H9 (cell line): Measurements from ENCODE around the gene ZNF480. TPM values are rescaled to one million over a fixed set of nuclear protein-coding genes. Genes with fewer than 3 reads are reported as not detected.
"Not testable (repeated sequence)": the region's sequence is repeated elsewhere in the genome, so short reads cannot be mapped to it uniquely, and the experiment has no call there.

ENCODE experiments used
- DNase-seq: peaks from one replicate; pipeline ENCODE4 v3.0.0-alpha.2; 2017
- H2AFZ ChIP-seq: one replicate; pipeline ENCODE4 v1.6.1; 2013; ENCODE audit warnings: mild to moderate bottlenecking, low read length, control low read depth, moderate library complexity
- H2AK5ac ChIP-seq: 2 replicates; pipeline ENCODE4 v1.6.1; 2013; ENCODE audit warnings: low read length, control low read depth, mixed read lengths; ENCODE audit not compliant: insufficient read length
- H2BK120ac ChIP-seq: one replicate; pipeline ENCODE4 v1.6.1; 2013; ENCODE audit warnings: low read depth, mild to moderate bottlenecking, low read length, control low read depth, inconsistent platforms; ENCODE audit not compliant: poor library complexity, severe bottlenecking
- H2BK12ac ChIP-seq: 2 replicates; pipeline ENCODE4 v1.6.1; 2013; ENCODE audit warnings: low read length, control low read depth, mixed read lengths, low read depth; ENCODE audit not compliant: insufficient read length
- H2BK15ac ChIP-seq: 2 replicates; pipeline ENCODE4 v1.6.1; 2013; ENCODE audit warnings: low read depth, low read length, control low read depth
- H2BK20ac ChIP-seq: one replicate; pipeline ENCODE4 v1.6.1; 2013; ENCODE audit warnings: low read depth, mild to moderate bottlenecking, low read length, control low read depth, inconsistent platforms; ENCODE audit not compliant: poor library complexity, severe bottlenecking
- H2BK5ac ChIP-seq: 2 replicates; pipeline ENCODE4 v1.6.1; 2013; ENCODE audit warnings: low read length, control low read depth, mixed read lengths; ENCODE audit not compliant: insufficient read length
- H3K14ac ChIP-seq: 2 replicates; pipeline ENCODE4 v1.6.1; 2013; ENCODE audit warnings: low read length, control low read depth; ENCODE audit not compliant: insufficient read depth
- H3K18ac ChIP-seq: 2 replicates; pipeline ENCODE4 v1.6.1; 2013; ENCODE audit warnings: low read depth, mild to moderate bottlenecking, mixed read lengths, low read length, control low read depth; ENCODE audit not compliant: insufficient read length
- H3K23ac ChIP-seq: 2 replicates; pipeline ENCODE4 v1.6.1; 2013; ENCODE audit warnings: low read length, control low read depth, mixed read lengths, low read depth; ENCODE audit not compliant: insufficient read length
- H3K23me2 ChIP-seq: 2 replicates; pipeline ENCODE4 v1.6.1; 2013; ENCODE audit warnings: low read depth, mild to moderate bottlenecking, mixed read lengths, low read length, control low read depth; ENCODE audit not compliant: insufficient read length, poor library complexity, severe bottlenecking
- H3K27ac ChIP-seq: 2 replicates; pipeline ENCODE4 v1.5.1; 2013; ENCODE audit warnings: low read length, control low read depth, mixed read lengths, low read depth; ENCODE audit not compliant: insufficient read length
- H3K27me3 ChIP-seq: 2 replicates; pipeline ENCODE4 v1.6.1; 2013; ENCODE audit warnings: low read length, control low read depth, inconsistent platforms; ENCODE audit not compliant: insufficient read depth
- H3K4ac ChIP-seq: 2 replicates; pipeline ENCODE4 v1.6.1; 2013; ENCODE audit warnings: low read depth, mild to moderate bottlenecking, control low read depth, inconsistent platforms, low read length, moderate library complexity
- H3K4me1 ChIP-seq: 2 replicates; pipeline ENCODE4 v1.6.1; 2013; ENCODE audit warnings: low read length, control low read depth, inconsistent platforms; ENCODE audit not compliant: insufficient read depth
- H3K4me2 ChIP-seq: 2 replicates; pipeline ENCODE4 v1.6.1; 2013; ENCODE audit warnings: low read length, control low read depth, mixed read lengths; ENCODE audit not compliant: insufficient read length, insufficient read depth
- H3K56ac ChIP-seq: 2 replicates; pipeline ENCODE4 v1.6.1; 2013; ENCODE audit warnings: low read depth, mild to moderate bottlenecking, mixed read lengths, low read length, control low read depth; ENCODE audit not compliant: insufficient read length
- H3K79me1 ChIP-seq: 2 replicates; pipeline ENCODE4 v1.6.1; 2013; ENCODE audit warnings: low read depth, mild to moderate bottlenecking, moderate library complexity, low read length, control low read depth, inconsistent platforms; ENCODE audit not compliant: insufficient read depth, poor library complexity, severe bottlenecking
- H3K79me2 ChIP-seq: 2 replicates; pipeline ENCODE4 v1.6.1; 2013; ENCODE audit warnings: low read length, control low read depth, inconsistent platforms; ENCODE audit not compliant: insufficient read depth
- H3K9ac ChIP-seq: 2 replicates; pipeline ENCODE4 v1.6.1; 2013; ENCODE audit warnings: low read length, control low read depth, mixed read lengths; ENCODE audit not compliant: insufficient read length; ENCODE audit errors: extremely low read depth
- H3K9me3 ChIP-seq: one replicate; pipeline ENCODE4 v1.6.1; 2013; ENCODE audit warnings: low read depth, low read length, inconsistent platforms; ENCODE audit not compliant: control insufficient read depth
- H3T11ph ChIP-seq: one replicate; pipeline ENCODE4 v1.6.1; 2013; ENCODE audit warnings: mild to moderate bottlenecking, low read length, control low read depth, inconsistent platforms
- H4K20me1 ChIP-seq: one replicate; pipeline ENCODE4 v1.6.1; 2013; ENCODE audit not compliant: control insufficient read depth, insufficient read length, insufficient read depth
- H4K5ac ChIP-seq: 2 replicates; pipeline ENCODE4 v1.6.1; 2013; ENCODE audit warnings: low read depth, mild to moderate bottlenecking, mixed read lengths, low read length, control low read depth; ENCODE audit not compliant: insufficient read length
- H4K8ac ChIP-seq: replicated peaks from 2 replicates; pipeline ENCODE4 v1.6.1; 2013; ENCODE audit warnings: low read length, control low read depth, mixed read lengths, low read depth; ENCODE audit not compliant: insufficient read length
- H4K91ac ChIP-seq: 2 replicates; pipeline ENCODE4 v1.6.1; 2013; ENCODE audit warnings: low read depth, mild to moderate bottlenecking, moderate library complexity, mixed read lengths, low read length, control low read depth; ENCODE audit not compliant: insufficient read length
- H3K27ac Mint-ChIP-seq, 3 experiments: 2 replicates in 2 of 3; 3 replicates in 1 of 3; pipeline ENCODE4 v1.8.0; 2020 to 2021; ENCODE audit warnings: mixed read lengths in 3 of 3, mild to moderate bottlenecking in 1 of 3, moderate library complexity in 1 of 3
- H3K27me3 Mint-ChIP-seq: 2 replicates; pipeline ENCODE4 v1.8.0; 2021; ENCODE audit warnings: low read depth, mild to moderate bottlenecking, moderate library complexity, mixed read lengths
- H3K36me3 Mint-ChIP-seq, 3 experiments: 2 replicates in 2 of 3; 3 replicates in 1 of 3; pipeline ENCODE4 v1.8.0; 2020 to 2021; ENCODE audit warnings: low read depth in 3 of 3, mixed read lengths in 3 of 3; ENCODE audit not compliant: insufficient read depth in 1 of 3
- H3K4me1 Mint-ChIP-seq, 2 experiments: 2 replicates each; pipeline ENCODE4 v1.8.0; 2020; ENCODE audit warnings: mixed read lengths in 2 of 2
- H3K4me3 Mint-ChIP-seq, 2 experiments: 2 replicates in 1 of 2; 3 replicates in 1 of 2; pipeline ENCODE4 v1.8.0; 2020 to 2021; ENCODE audit warnings: mild to moderate bottlenecking in 2 of 2, mixed read lengths in 2 of 2, moderate library complexity in 1 of 2
- H3K9me3 Mint-ChIP-seq, 2 experiments: 2 replicates in 1 of 2; 3 replicates in 1 of 2; pipeline ENCODE4 v1.8.0; 2020; ENCODE audit warnings: mild to moderate bottlenecking in 2 of 2, mixed read lengths in 2 of 2, moderate library complexity in 1 of 2
- CTCF ChIP-seq: fragments of 200-600 bp; sonication (generic); conservative IDR thresholded peaks from 3 replicates; pipeline ENCODE4 v1.8.0; 2021; ENCODE audit warnings: antibody characterized with exemption, mild to moderate bottlenecking
- WGBS: extraction: QIAGEN DNeasy Blood & Tissue Kit; methylation state at CpG from one replicate; pipeline ENCODE4 v1.1.7; 2013; ENCODE audit warnings: missing lambda C conversion rate, low lambda C conversion rate, mixed read lengths; ENCODE audit not compliant: insufficient read length; ENCODE audit errors: extremely low coverage; 5-methylcytosine and 5-hydroxymethylcytosine counted together
- total RNA-seq: library from RNA; stranded (reverse); gene quantifications from 2 replicates; pipeline ENCODE4 v1.2.1, GENCODE V29; 2021

Gene ZNF480
- total RNA-seq, 1 experiment from 2014 or later = 42.5 TPM

GRCh38 chr19:52258426-52258825 is 38.5 kb upstream of the ZNF480 start:
- no peak overlapping the region for H3K9ac ChIP-seq
- H3K27me3 ChIP-seq = no peaks in the 10 kb centered on the region
- H3K18ac ChIP-seq = no peak overlapping the region
- H2BK15ac ChIP-seq = no peak overlapping the region
- no peak overlapping the region for H3T11ph ChIP-seq
- no peak overlapping the region for H2BK12ac ChIP-seq
- TF ChIP-seq CTCF = no peak
- no peak for DNase-seq
- no peaks in the 10 kb centered on the region for H3K9me3 ChIP-seq
- H3K4me3 Mint-ChIP-seq = no peak overlapping the region
- no peak overlapping the region for H3K23ac ChIP-seq
- no peaks in the 10 kb centered on the region for H3K4me1 Mint-ChIP-seq
- peaks cover 0 to 7% (median 0%) of the 10 kb centered on the region in 3 experiments; a peak in 3 of 7 replicates for H3K36me3 Mint-ChIP-seq
- no CpG with 5 or more reads among the region's 5 CpGs for WGBS
- no peaks in the 10 kb centered on the region for H3K79me2 ChIP-seq
- H3K27ac ChIP-seq = no peak overlapping the region
- H4K8ac ChIP-seq = no peak overlapping the region
- no peak overlapping the region for H2BK120ac ChIP-seq
- H3K14ac ChIP-seq = no peak overlapping the region
- no peak overlapping the region for H2BK5ac ChIP-seq
- H3K23me2 ChIP-seq = no peaks in the 10 kb centered on the region
- H3K4me1 ChIP-seq = no peaks in the 10 kb centered on the region
- peaks cover 11% of the 10 kb centered on the region for H3K27me3 Mint-ChIP-seq
- no peak overlapping the region for H2AFZ ChIP-seq
- H2AK5ac ChIP-seq = no peak overlapping the region
- no peak overlapping the region for H3K56ac ChIP-seq
- H3K9me3 Mint-ChIP-seq = peaks cover 23 to 42% of the 10 kb centered on the region in 2 experiments
- H4K5ac ChIP-seq = no peak overlapping the region
- H2BK20ac ChIP-seq = no peak overlapping the region
- H3K4ac ChIP-seq = no peak overlapping the region
- no peaks in the 10 kb centered on the region for H3K79me1 ChIP-seq
- no peak overlapping the region for H3K27ac Mint-ChIP-seq
- H4K20me1 ChIP-seq = no peaks in the 10 kb centered on the region
- H3K4me2 ChIP-seq = no peak overlapping the region
- H4K91ac ChIP-seq = no peak overlapping the region

- not testable (repeated sequence) for H3K9me3 ChIP-seq, H4K5ac ChIP-seq, H3K27me3 Mint-ChIP-seq, H3K4me2 ChIP-seq, H3K56ac ChIP-seq, H3K4me1 Mint-ChIP-seq, H3K36me3 Mint-ChIP-seq, H3K4me1 ChIP-seq, H2BK12ac ChIP-seq, H4K91ac ChIP-seq, H2AFZ ChIP-seq, H3K27me3 ChIP-seq, H3K27ac ChIP-seq, H3K79me2 ChIP-seq, H2AK5ac ChIP-seq, H3K27ac Mint-ChIP-seq, H2BK5ac ChIP-seq, H2BK15ac ChIP-seq, H2BK120ac ChIP-seq, H3K14ac ChIP-seq, H3K4me3 Mint-ChIP-seq, H4K20me1 ChIP-seq, H3K18ac ChIP-seq, H2BK20ac ChIP-seq, H3K4ac ChIP-seq, H3K23me2 ChIP-seq, H3K9ac ChIP-seq, H3T11ph ChIP-seq, DNase-seq, H3K79me1 ChIP-seq, H3K23ac ChIP-seq, H4K8ac ChIP-seq, H3K9me3 Mint-ChIP-seq
- WGBS = no CpG with 5 or more reads among the region's 6 CpGs
Observed at GRCh38 chr19:52265556-52265955, 31.4 kb upstream of the ZNF480 start.
